Kidney (tissue), 14 donors: ENCODE data around the gene ANXA10. TPM values are rescaled to one million over a fixed set of nuclear protein-coding genes. Genes with fewer than 3 reads are reported as not detected.

Experiments
- DNase-seq, 5 donors: peaks; one replicate each; pipeline ENCODE4 v3.0.0-alpha.2; 2013 to 2020
- FAIRE-seq: peaks from 2 replicates; lab custom pipeline; 2012; peaks lifted over from hg19 to GRCh38; lab: Jason Lieb, UNC
- H3K27ac ChIP-seq, 2 donors: one replicate each; pipeline ENCODE4 v1.7.0; 2013; ENCODE audit warnings: low read depth in 2 of 2, low read length in 2 of 2, inconsistent platforms in 1 of 2
- H3K27me3 ChIP-seq: one replicate; pipeline ENCODE4 v1.7.1; 2013; ENCODE audit warnings: low read length, inconsistent platforms; ENCODE audit not compliant: control insufficient read depth, insufficient read depth
- H3K36me3 ChIP-seq, 3 donors: one replicate each; pipeline versions ENCODE4 v1.7.0 to v1.7.1; 2013; ENCODE audit warnings: low read length in 3 of 3, control low read depth in 1 of 3, inconsistent platforms in 1 of 3; ENCODE audit not compliant: insufficient read depth in 3 of 3, control insufficient read depth in 2 of 3
- H3K4me1 ChIP-seq, 3 donors: one replicate each; pipeline versions ENCODE4 v1.7.0 to v1.7.1; 2013; ENCODE audit warnings: low read length in 3 of 3, inconsistent platforms in 1 of 3, low read depth in 1 of 3; ENCODE audit not compliant: control insufficient read depth in 2 of 3, insufficient read depth in 2 of 3
- H3K4me3 ChIP-seq, 3 donors: one replicate each; pipeline versions ENCODE4 v1.7.0 to v1.8.1; 2013; ENCODE audit warnings: low read length in 3 of 3, control low read depth in 1 of 3, inconsistent platforms in 1 of 3
- H3K9ac ChIP-seq, 3 donors: one replicate each; pipeline versions ENCODE4 v1.7.0 to v1.7.1; 2013; ENCODE audit warnings: low read length in 3 of 3, control low read depth in 1 of 3, inconsistent platforms in 1 of 3
- H3K9me3 ChIP-seq, 3 donors: one replicate each; pipeline versions ENCODE4 v1.7.0 to v1.7.1; 2013; ENCODE audit warnings: low read length in 3 of 3, control low read depth in 1 of 3, inconsistent platforms in 1 of 3; ENCODE audit not compliant: control insufficient read depth in 2 of 3, insufficient read depth in 1 of 3
- intact Hi-C: fragments of 100-400 bp; cut with DNase I; formaldehyde crosslinking; loops from one replicate; pipeline ENCODE4 v1.11.1; 2022
- polyA plus RNA-seq: library from polyadenylated mRNA; stranded (reverse); fragments of 350-450 nt; fragmentation: Illumina TruSeq; extraction: RNeasy Lipid Tissue Mini Kit (QIAGEN cat#74804); gene quantifications from one replicate; pipeline ENCODE4 v1.2.3, GENCODE V29; 2014; ENCODE audit warnings: low read depth, low replicate concordance; ENCODE audit not compliant: insufficient read depth
- total RNA-seq: library from RNA; stranded (reverse); fragmentation: NEBNext Ultra II Directional; extraction: Animal tissue kit (Norgen Biotek cat#: 25700); gene quantifications from one replicate; pipeline ENCODE4 v1.2.1, GENCODE V29; 2021
- TF ChIP-seq, protein P1 (sequence below): IDR thresholded peaks from 3 replicates; pipeline ENCODE4 v1.5.1; 2012; ENCODE audit warnings: mild to moderate bottlenecking, moderate library complexity, borderline replicate concordance; ENCODE audit not compliant: insufficient read depth; ENCODE audit errors: extremely low read depth
- donor health status: control.
- donor health status: control.
- donor health status: control.
- donor health status: control.
- donor health status: control.
- donor health status: DM: yes; HTN: yes; CAD: no.
- donor health status: Normal renal cell carcinoma (clear cell type).

Gene ANXA10
- total and polyA plus RNA-seq, 2 donors from 2014 or later: not detected

DNA sequence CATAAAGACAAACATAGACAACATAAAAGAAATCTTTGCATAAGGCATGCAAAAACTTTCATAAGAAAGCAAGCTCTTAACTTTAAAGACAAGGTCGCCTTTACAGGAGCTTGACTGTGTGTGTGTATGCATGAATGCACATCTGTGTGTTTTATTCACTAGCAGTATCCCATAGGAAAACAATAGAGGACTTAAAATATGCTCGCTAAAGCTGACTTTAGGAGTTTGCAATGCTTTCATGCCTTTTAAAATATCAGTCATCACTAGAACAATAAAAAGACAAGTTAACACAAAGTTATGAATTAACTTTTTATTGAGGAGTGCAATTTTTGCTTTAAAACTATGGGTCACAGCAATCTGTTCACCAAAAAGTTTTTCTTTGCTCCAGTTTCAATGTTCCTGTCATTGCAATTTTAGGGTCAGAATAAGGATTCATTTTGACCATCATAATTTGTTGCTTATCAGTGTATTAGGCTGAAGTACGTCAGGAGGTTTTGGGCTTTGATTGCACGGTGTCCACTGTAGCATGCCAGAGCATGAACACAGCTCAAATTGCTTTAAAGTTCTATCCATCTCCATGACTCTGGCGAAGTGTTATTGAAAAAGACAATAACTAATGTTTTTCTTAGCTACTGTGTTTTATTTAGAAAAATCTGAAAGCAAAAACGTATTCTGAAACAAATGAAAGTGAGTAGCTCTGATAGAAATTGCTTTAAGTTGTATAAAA, 36.9 kb downstream of the ANXA10 start:
- H3K9ac ChIP-seq: no peak overlapping the region
- DNase-seq (peak in 2 of 5 donors; percentile 7 to 33), FAIRE-seq (no peak)
- intact Hi-C loops: no loop called here
- H3K27ac ChIP-seq: no peak overlapping the region
- H3K4me1 ChIP-seq: no peaks in the 10 kb centered on the region
- H3K9me3 ChIP-seq: no peaks in the 10 kb centered on the region
- no peaks in the 10 kb centered on the region for H3K27me3 ChIP-seq
- no peak overlapping the region for H3K4me3 ChIP-seq
- TF ChIP-seq, protein P1, sequence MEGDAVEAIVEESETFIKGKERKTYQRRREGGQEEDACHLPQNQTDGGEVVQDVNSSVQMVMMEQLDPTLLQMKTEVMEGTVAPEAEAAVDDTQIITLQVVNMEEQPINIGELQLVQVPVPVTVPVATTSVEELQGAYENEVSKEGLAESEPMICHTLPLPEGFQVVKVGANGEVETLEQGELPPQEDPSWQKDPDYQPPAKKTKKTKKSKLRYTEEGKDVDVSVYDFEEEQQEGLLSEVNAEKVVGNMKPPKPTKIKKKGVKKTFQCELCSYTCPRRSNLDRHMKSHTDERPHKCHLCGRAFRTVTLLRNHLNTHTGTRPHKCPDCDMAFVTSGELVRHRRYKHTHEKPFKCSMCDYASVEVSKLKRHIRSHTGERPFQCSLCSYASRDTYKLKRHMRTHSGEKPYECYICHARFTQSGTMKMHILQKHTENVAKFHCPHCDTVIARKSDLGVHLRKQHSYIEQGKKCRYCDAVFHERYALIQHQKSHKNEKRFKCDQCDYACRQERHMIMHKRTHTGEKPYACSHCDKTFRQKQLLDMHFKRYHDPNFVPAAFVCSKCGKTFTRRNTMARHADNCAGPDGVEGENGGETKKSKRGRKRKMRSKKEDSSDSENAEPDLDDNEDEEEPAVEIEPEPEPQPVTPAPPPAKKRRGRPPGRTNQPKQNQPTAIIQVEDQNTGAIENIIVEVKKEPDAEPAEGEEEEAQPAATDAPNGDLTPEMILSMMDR: no peak
- H3K36me3 ChIP-seq: no peaks in the 10 kb centered on the region

DNA sequence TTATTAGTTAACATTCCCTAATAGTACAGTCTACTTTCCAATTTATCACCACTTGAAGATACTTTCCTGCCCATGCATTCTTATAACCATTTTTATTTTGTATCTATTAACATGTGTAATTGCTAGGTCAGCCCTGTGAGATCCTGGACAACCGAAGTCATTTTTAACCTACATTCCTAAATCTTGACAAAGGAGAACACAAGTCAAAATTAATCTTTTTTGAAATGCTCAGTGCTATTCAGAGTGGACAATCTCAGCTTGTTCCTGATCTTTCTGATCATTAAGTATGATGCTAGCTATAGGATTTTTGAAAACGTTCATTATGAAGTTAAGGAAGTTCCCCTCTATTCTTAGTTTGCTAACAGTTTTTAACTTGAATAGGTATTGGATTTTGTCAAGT, 37.5 kb downstream of the ANXA10 start:
- TF ChIP-seq, protein P1: no peak
- H3K27me3 ChIP-seq: no peaks in the 10 kb centered on the region
- no peak overlapping the region for H3K9ac ChIP-seq
- no peaks in the 10 kb centered on the region for H3K9me3 ChIP-seq
- H3K4me1 ChIP-seq: no peaks in the 10 kb centered on the region
- FAIRE-seq (no peak), DNase-seq (no peak)
- no peaks in the 10 kb centered on the region for H3K36me3 ChIP-seq
- H3K4me3 ChIP-seq: no peak overlapping the region
- no peak overlapping the region for H3K27ac ChIP-seq
- intact Hi-C loops: no loop called here

DNA sequence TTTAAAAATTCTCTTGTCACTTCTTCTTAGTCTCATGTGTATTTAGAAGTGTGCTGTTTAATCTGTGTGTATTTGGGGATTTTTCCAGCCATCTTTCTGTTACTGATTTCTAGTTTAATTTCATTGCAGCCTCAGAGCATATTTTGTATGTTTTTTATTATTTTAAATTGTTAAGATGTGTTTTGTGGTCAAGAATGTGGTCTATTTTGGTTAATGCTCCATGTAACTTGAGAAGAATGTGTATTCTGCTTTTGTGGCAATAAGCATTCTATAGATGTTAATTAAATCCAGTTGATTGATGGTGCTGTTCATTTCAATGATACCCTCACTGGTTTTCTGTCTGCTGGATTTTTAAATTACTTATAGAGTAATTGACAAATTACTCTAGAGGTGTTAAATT, 38.9 kb downstream of the ANXA10 start:
- FAIRE-seq (no peak), DNase-seq (no peak)
- Histone ChIP-seq H3K27me3 (no peaks in the 10 kb centered on the region), H3K9me3 (peaks cover 0 to 1% (median 0%) of the 10 kb centered on the region in 3 donors), H3K4me1 (peaks cover 0 to under 1% (median 0%) of the 10 kb centered on the region in 3 donors), H3K27ac (no peak overlapping the region), H3K9ac (no peak overlapping the region), H3K4me3 (no peak overlapping the region), H3K36me3 (no peaks in the 10 kb centered on the region)
- TF ChIP-seq, protein P1: no peak
- intact Hi-C loops: no loop called here
